Activated CD8-positive, alpha-beta memory T cell treated with anti-CD3 and anti-CD28 coated beads for 4 hours (primary cell): Measurements from ENCODE around the gene LRRK2.
"Not testable (repeated sequence)": the region's sequence is repeated elsewhere in the genome, so short reads cannot be mapped to it uniquely, and the experiment has no call there.

Experiments
- DNase-seq, 2 donors: peaks; one replicate each; pipeline ENCODE4 v3.0.0-alpha.2; 2020; ENCODE audit warnings: low read depth in 2 of 2

LRRK2 gene

DNA sequence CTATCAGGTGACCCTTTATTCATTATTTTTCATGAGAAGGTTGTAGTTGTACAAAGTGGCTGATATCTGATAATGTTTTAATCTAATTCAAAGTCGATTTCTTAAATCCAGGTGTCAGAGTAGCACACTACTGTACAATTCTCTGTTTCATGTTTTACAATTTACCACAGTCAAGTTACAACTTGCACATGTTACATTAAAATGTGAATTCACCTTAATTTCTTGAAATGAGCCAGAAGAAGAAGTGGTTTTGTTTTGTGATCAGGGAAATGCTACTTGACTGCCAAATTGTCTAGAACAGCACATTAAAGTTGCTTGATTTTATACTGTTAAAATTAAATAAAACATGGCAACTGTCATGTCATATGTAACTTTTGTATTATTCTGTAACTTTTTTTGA, 23.2 kb downstream of the LRRK2 start:
- DNase-seq, result no peak

DNA sequence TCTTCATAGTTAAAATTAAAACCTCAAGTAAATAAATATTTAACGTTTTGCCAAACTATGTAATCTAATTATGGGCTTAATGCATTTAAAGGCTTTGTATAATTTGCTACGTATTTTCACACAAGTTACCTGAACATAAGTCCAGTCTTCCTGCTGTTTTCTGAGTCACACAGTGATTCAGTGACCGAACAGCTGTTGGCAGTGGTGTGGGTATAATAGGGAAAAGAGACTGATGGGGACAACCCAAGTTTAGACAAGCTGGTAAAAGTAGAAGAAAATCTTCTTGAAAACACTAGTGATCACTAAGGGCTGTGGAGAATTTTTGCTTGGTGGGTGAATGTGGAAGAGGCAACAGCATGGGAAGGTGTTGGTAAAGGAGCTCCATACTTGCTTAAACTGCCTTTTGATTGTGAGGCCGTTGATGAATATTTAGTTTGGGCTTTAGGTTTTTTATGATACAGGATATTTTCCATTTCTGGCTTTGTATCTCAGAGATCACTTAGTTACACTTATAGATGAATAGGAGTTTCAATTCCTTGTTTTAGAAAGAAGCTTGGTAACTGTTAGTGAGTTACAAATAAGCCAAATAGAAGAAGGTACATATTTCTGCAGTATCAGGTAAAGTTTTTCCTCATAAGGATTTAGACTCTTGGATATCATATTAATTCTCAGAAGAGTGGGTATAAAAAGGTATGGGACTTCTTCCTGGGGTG, 23.9 kb downstream of the LRRK2 start:
- DNase-seq, result no peak

DNA sequence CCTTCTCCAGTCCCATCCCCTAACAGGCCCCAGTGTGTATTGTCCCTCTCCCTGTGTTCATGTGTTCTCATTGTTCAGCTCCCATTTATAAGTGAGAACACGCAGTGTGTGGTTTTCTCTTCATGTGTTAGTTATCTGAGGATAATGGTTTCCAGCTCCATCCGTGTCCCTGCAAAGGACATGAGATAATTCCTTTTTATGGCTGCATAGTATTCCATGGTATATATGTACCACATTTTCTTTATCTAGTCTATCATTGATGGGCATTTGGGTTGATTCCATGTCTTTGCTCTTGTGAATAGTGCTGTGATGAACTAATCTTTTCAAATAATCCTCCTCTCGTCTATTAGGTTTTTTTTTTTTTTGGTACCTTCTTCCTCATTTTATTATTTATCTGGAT, 25.9 kb downstream of the LRRK2 start:
- not testable (repeated sequence) for DNase-seq

DNA sequence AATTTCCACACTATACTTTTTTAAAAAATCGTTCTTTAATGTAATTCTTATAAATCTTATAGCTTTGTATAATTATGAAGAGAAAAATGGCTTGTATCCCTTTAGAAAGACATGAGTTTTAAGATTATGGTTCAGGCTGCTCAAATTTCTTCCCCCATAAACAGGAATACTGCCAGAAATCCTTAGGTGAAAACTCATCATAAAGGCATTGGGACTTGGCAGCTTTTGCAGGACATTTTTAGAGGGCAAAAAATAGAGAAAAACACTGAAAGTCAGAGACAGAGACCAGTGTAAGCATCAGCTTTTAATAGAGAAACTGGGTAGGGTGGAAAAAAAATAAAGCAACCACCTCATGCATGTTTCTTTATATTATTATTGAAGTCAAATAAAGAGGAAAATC, 29.1 kb downstream of the LRRK2 start:
- DNase-seq, result no peak

DNA sequence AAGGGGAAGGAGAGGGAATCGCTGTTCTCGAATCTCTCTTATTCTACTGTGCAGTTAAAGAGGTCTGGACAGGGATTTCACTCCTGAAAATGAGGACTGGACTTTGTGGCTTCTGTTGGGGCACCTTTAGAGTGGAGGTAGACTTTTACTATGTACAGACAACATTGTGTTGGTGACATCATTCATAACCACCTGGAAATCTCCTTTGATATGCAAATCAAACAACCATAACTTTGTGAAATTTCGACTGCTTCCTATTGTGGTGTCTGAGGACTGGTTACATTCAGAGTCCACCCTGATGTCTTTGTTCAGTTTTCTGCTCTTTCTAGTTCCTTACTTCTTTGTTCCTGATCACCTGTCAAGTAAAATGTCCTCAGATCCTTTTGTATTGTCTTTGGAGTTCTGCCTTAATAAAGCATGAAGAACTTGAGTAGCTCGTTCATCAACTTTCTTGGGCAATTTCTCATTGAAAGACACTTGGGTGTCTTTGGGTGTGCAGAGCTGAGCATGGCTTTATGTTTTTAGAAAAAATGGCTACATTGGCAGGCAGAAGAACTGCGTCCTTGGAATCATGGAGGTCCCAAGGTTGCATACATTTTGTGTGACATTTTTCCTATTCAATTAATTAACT, 29.8 kb downstream of the LRRK2 start:
- DNase-seq, result no peak

DNA sequence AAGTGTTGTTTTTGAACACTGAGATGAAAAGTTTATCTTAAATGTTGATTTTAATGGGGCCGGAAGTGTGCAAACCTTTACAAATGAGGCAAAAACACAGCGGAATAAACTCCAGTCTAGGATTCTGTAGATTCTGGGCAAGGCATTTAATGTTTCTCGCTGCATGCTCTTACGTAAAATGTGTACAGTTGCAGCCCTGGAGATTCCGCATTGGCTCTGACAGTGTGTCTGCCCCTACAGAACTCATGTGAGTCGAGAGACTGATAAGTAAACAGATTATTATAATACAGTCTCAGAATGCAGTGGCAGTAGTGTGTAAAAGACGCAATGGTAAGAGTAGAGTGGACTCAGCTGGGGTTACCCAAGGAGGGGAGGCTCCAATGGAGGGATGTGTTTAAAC, 33.6 kb downstream of the LRRK2 start:
- DNase-seq, result no peak

DNA sequence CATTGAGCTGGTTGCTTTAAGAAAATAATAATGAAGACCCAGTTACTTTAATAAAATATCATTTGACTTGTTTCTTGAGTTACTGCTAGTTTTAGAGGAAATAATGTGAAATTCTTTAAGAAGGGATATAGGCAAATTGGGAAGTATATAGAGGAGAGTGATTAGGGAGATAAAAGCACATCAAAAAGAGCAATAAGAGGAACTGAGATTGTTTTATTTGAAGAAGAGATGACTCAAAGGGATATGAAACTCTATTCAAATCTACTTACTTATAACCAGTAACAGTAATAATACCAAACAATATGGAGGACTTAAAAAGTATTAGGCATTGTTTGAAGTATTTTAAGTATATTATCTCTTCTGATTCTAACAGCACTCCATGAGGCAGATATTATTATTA, 37.1 kb downstream of the LRRK2 start:
- no peak for DNase-seq

DNA sequence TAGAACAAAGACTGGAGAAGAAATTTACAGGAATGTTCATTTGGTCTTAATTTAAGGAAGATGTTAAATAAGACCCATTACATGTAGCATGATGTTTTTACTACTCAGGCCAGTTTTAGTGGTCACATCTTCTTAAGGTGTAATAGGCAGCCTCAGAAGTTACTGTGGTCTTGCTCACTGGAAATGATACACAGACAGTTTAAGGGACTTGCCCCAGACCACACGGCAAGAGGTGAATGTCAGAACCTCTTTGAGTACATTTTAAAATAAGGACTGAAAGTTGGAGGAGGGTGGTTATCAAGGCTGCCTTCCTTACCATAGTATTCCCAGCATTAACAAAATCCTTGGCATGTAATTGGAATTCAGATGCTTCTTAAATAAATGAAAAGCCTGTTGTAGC, 37.9 kb downstream of the LRRK2 start:
- DNase-seq, result no peak

DNA sequence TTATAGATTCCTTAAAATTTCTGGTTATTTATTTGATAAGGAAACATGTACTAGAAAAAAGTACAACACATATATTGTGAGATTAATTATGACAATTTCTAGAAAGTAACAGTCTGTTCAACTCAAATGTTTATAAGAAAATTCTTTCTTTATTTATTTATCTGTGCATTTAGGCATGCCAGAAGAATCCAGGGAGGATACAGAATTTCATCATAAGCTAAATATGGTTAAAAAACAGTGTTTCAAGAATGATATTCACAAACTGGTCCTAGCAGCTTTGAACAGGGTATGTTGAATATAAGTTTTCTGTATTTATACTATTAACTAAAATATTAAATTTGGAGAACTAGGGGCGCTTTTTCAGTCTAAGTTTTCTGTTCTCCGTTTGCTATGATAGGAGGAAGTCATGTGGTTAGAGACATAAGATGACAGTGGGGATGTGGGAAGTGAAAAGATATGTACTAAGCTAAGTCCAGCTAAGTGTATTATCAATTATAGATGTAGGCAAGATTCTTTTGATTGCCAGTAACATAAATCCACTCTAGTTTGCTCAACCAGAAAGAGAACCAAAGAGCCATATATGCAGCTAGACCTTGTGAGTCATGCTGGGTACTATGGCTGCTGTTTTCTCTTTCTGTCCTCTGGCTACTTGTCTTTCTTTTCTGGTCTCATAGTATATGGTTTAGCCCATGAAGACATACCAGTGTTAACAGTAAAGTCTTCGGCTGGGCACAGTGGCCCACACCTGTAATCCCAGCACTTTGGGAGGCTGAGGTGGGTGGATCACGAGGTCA, 39.0 kb downstream of the LRRK2 start:
- DNase-seq, result no peak

DNA sequence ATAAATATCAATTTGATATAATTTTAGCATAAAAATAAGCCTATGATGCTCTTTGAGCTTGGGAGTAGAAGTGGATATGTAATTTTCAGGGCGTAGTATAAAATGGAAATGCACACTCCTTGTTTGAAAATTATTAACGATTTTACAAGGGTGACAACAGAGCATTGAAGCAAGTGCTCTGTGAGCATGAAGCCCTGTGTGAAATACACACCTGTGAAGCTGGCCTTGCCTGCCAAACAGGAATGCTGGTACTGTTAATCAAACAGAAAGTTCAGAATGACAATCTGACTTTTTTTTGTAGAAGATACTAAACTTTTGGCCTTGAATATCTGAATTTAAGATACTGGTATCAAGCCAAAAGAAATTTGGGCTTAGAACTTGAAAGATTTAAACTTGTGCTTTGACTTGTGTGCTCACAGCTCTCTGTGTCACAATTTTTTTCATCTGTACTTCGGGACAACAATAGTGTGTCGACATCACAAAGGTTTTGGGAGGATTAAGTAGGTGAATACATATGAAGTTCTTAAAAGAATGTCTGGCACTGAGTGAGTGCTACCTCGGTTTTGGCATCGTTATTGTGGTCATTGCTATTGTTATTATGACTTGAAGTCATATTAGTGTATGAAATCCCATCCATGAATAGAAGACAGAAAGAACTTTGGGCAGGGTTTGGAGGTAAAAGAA, 47.3 kb downstream of the LRRK2 start:
- no peak for DNase-seq

DNA sequence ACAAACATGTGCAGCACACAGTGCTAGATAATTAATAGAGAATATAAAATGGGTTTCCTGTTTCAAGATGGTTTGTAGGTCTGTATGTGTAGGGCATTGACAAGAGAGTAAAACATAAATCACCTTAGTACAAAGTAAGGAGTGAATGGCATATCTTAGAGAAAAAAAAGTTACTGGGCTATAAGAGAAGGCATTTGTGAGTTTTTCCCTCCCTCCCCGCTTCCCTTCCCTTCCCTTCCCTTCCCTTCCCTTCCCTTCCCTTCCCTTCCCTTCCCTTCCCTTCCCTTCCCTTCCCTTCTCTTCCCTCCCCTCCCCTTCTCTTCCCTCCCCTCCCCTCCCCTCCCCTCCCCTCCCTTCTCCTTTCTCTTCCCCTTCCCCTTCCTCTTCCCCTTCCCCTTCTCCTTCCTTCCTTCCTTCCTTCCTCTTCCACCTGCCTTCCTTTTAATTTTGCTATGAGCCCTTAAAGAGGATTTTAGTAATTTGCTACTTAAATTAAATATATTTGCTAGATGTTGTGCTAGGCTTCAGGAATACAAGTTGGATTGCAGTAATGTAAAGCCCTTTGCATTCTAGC, 57.1 kb downstream of the LRRK2 start:
- no peak for DNase-seq

DNA sequence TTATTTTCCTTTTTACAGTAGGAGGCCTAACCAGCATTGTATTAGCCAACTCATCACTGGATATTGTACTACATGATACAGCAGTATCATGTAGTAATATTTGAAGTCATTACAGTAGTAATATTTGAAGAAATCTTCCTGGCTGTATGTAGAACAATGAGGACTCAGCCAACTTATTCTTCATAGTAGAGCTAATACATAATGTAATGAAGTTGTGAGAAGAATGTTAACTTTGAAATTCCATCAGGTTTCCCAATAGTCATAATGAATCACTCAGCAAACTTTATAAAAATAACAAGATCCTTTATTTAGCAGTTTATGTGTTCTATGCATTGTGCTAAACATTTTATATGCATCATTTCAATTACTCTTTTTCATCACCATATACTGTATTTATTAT, 61.8 kb downstream of the LRRK2 start:
- DNase-seq, result no peak

DNA sequence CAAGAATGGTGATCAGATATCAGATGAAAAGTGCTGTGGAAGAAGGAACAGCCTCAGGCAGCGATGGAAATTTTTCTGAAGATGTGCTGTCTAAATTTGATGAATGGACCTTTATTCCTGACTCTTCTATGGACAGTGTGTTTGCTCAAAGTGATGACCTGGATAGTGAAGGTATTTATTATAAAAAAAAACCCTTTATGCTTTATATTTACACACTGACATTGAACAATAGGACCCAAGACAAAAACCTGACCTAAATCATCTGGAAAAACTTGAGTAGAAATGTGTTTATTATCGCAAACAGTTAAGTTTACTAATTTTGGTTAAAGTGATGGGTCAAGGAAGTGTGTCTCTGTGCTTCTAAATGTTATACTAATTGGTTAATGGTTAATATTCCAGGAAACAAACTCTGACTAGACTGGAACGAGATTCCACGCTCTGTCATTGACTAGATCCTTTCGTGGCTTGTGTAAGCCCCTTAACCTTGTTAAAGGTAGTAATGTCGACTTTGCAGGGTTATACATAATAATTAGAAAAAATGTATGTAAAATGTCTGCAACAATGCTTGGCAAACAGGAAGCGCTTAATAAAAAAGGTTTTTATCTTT, 62.7 kb downstream of the LRRK2 start:
- DNase-seq, result no peak

DNA sequence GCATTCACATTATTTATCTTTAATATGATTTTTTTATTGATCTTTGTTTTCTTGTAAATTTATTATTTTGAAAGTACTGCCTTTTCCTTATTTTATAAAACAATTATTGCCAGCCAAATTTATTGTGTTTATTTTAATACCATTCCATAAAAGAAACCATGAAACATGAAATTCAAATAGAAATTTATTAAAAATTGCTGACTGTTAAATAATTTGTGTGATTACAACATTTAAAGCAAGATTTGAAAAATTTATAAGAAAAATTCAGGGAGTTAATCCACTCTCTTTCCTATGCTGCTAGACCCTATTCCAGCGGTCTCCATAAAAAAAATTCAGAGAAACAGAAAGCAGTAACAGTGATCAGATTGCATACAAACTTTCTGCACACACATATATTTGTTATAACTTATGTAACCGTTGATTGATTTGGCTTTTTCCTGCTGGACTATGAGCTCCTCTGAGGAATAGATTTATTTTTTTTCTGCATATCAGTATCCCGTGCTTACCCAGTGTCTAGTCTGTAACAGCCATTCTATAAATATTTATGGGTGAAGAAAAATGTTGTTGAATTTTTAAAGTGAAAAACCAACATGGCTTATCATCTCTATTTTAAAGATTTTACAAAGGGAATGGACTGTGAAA, 68.1 kb downstream of the LRRK2 start:
- no peak for DNase-seq

DNA sequence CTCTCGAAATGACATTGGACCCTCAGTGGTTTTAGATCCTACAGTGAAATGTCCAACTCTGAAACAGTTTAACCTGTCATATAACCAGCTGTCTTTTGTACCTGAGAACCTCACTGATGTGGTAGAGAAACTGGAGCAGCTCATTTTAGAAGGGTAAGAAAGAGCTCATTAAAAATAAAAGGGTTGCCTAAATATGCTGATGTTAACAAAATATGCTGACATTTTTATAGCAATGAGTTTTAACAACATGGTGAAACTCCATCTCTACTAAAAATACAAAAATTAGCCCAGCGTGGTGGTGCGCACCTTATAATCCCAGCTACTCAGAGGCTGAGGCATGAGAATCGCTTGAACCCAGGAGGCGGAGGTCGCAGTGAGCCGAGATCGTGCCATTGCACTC, 73.5 kb downstream of the LRRK2 start:
- DNase-seq, result no peak

DNA sequence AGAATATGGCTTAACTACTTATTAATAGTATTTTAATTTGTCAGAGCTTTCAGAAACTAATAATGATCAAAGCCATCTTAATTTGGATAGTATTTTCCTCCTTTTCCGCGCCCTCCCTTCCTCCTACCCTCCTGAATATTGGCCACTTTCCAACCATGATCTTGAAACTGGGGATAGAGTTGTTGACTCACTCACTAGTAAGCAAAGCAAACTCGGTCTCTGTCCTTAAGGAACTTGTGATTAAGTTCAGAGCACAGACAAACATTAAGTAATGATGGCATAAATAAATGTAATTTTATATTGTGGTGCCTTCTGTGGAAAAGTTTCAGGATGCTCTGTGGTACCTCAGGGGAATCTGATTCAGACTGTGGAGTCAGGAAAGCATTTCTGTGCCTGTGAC, 75.7 kb downstream of the LRRK2 start:
- no peak for DNase-seq

DNA sequence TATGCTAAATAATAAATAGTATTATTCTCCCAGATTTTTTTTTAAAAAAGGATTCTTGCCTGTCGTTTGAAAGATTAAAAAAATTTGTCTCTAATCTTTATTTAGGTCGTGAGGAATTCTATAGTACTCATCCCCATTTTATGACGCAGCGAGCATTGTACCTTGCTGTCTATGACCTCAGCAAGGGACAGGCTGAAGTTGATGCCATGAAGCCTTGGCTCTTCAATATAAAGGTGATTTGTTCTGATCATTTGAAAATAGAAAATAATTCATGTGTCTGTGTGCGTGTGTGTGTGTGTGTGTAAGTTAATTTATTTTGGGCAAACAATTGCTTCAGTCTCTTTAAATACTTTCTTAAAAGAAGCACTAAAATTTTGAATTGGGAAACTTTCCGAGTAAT, 84.2 kb downstream of the LRRK2 start:
- no peak for DNase-seq

DNA sequence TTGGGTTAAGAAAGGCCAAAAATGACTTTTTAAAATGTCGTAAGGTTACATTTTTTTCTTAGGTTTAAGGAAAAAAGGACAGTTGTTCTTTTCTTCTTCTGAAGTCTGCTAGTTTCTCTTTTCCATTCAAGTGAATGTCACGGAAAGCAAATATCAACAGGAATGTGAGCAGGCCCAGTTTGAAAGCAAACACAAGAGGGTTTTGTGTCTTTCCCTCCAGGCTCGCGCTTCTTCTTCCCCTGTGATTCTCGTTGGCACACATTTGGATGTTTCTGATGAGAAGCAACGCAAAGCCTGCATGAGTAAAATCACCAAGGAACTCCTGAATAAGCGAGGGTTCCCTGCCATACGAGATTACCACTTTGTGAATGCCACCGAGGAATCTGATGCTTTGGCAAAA, 85.4 kb downstream of the LRRK2 start:
- no peak for DNase-seq

DNA sequence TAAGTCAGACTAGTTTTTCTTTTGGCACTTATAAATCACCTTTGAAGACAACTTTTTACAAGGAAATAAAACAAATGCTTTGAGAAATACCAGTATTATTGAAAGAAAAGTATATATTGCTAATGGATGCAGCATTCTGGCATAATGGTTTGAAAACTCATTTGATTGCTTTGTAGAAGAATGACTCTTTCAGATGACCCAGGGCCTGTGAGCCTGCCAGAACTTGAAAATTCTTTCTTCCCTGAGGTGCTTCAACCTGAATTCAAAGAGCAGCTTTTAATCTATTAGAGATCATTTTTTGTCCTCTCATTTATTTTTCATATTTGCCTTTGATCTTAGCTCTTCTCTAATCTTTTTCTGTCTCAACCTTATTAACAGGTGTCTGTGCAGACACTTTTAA, 87.4 kb downstream of the LRRK2 start:
- no peak for DNase-seq

DNA sequence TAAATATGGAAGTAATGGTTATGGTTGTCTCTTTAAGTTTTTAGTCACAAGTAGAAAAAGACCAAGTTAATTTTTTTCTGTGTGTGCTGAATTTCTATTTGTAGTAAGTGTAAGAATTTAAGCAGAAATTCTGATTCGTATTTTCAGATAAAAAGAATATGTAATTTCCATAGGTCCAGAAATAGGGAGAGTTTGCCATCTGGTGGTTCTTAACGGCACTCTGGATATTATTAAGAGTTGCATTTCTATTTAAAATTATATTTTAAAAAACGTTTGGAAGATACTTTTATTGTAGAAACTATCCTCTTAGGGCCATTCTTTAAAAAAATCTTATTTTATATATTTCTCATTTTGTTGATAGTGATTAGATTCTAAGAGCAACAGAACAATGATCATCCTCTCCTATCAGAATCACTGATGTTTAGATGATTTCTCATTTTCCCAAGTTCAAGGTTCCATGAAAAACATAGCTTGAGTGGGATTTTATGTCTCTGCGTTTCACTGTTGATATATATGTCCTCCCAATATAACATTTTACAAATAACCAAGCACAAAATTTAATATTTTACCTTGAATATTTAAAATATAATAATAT, 88.3 kb downstream of the LRRK2 start:
- DNase-seq, result no peak

DNA sequence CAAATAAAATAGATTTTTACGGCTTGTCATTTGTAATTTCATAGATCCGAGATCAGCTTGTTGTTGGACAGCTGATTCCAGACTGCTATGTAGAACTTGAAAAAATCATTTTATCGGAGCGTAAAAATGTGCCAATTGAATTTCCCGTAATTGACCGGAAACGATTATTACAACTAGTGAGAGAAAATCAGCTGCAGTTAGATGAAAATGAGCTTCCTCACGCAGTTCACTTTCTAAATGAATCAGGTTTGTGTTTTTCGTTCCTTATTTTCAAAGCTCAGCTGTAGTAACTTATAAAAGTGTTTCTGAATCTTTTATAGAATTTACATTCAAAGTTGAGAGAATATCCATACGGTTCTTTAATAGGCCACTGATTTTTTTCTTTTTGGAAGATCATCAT, 89.1 kb downstream of the LRRK2 start:
- no peak for DNase-seq
